Uterus (tissue), 2 donors: Measurements from ENCODE around the gene BANF2.

ENCODE experiments used
- POLR2A ChIP-seq, 2 donors: fragments of 450-650 bp; IDR thresholded peaks; one replicate each; pipeline ENCODE4 v1.6.1; 2016; ENCODE audit warnings: antibody characterized with exemption in 2 of 2, mild to moderate bottlenecking in 1 of 2, moderate library complexity in 1 of 2
- TF ChIP-seq, protein P1 (sequence below), 4 experiments: fragments of 200-600 bp in 2 of 4; fragments of 450-650 bp in 2 of 4; sonication (generic) in 2 of 4; IDR thresholded peaks; one replicate each; pipeline ENCODE4 v1.5.1; 2016 to 2019; ENCODE audit warnings: antibody characterized with exemption in 4 of 4, mild to moderate bottlenecking in 2 of 4, moderate library complexity in 1 of 4

DNA sequence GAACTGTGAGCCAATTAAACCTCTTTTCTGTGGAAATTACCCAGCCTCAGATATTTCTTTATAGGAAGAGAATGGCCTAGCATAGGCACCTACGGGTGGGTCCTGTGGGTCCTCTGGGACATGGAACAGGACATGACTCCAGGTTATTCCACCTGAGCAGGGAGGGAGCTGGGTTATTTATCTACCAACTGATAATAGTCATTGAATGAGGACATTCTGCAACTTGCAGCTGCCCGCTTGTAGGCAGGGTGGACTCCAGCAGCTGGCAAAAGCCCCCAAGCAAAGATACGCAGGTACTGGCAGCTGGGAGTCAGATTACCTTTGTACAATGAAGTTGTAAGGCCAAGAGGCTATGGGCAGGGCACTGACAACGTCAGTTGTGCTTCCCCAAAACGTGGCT, 1.4 kb upstream of the BANF2 start:
- TF ChIP-seq, protein P1, sequence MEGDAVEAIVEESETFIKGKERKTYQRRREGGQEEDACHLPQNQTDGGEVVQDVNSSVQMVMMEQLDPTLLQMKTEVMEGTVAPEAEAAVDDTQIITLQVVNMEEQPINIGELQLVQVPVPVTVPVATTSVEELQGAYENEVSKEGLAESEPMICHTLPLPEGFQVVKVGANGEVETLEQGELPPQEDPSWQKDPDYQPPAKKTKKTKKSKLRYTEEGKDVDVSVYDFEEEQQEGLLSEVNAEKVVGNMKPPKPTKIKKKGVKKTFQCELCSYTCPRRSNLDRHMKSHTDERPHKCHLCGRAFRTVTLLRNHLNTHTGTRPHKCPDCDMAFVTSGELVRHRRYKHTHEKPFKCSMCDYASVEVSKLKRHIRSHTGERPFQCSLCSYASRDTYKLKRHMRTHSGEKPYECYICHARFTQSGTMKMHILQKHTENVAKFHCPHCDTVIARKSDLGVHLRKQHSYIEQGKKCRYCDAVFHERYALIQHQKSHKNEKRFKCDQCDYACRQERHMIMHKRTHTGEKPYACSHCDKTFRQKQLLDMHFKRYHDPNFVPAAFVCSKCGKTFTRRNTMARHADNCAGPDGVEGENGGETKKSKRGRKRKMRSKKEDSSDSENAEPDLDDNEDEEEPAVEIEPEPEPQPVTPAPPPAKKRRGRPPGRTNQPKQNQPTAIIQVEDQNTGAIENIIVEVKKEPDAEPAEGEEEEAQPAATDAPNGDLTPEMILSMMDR (IDR thresholded peaks at IDR 0.05) = no peak
- no peak for TF ChIP-seq POLR2A (IDR thresholded peaks at IDR 0.05)
